MM.1S (cell line): Measurements from ENCODE around the gene SMYD5.

Experiments used
- DNase-seq: peaks from one replicate; pipeline ENCODE4 v3.0.0-alpha.2; 2015
- H2AFZ ChIP-seq: fragments of 300-600 bp; sonication (generic); 2 replicates; pipeline ENCODE4 v1.6.0; 2016; ENCODE audit warnings: antibody characterized with exemption, low read length
- H3F3A ChIP-seq: fragments of 300-600 bp; sonication (generic); 2 replicates; pipeline ENCODE4 v1.6.1; 2016; ENCODE audit warnings: mild to moderate bottlenecking, antibody characterized with exemption, low read length, moderate library complexity, mixed read lengths; ENCODE audit not compliant: insufficient read depth
- H3K27ac ChIP-seq: fragments of 300-600 bp; sonication (generic); 2 replicates; pipeline ENCODE4 v1.5.1; 2016; ENCODE audit warnings: mild to moderate bottlenecking, low read length
- H3K27me3 ChIP-seq: fragments of 300-600 bp; sonication (generic); replicated peaks from 2 replicates; pipeline ENCODE4 v1.6.0; 2016; ENCODE audit warnings: low read length; ENCODE audit not compliant: insufficient read depth
- H3K36me3 ChIP-seq: fragments of 300-600 bp; sonication (generic); replicated peaks from 2 replicates; pipeline ENCODE4 v1.6.1; 2016; ENCODE audit warnings: mild to moderate bottlenecking, low read length, mixed read lengths; ENCODE audit not compliant: insufficient read depth
- H3K4me1 ChIP-seq: fragments of 300-600 bp; sonication (generic); 2 replicates; pipeline ENCODE4 v1.6.1; 2016; ENCODE audit warnings: low read length, mixed read lengths
- H3K4me2 ChIP-seq: fragments of 300-600 bp; sonication (generic); 2 replicates; pipeline ENCODE4 v1.6.0; 2016; ENCODE audit warnings: low read depth, low read length
- H3K4me3 ChIP-seq: fragments of 300-600 bp; sonication (generic); 2 replicates; pipeline ENCODE4 v1.5.1; 2016; ENCODE audit warnings: low read length, mixed read lengths
- H3K79me2 ChIP-seq: fragments of 300-600 bp; sonication (generic); 2 replicates; pipeline ENCODE4 v1.6.1; 2016; ENCODE audit warnings: mixed run types, low read length, mixed read lengths
- H3K9ac ChIP-seq: fragments of 300-600 bp; sonication (generic); 2 replicates; pipeline ENCODE4 v1.6.1; 2016; ENCODE audit warnings: low read length, mixed read lengths
- H3K9me2 ChIP-seq: fragments of 300-600 bp; sonication (generic); replicated peaks from 2 replicates; pipeline ENCODE4 v1.6.1; 2016; ENCODE audit warnings: mild to moderate bottlenecking, low read length, mixed read lengths; ENCODE audit not compliant: insufficient read depth
- H3K9me3 ChIP-seq: fragments of 300-600 bp; sonication (generic); replicated peaks from 2 replicates; pipeline ENCODE4 v1.6.1; 2016; ENCODE audit warnings: mild to moderate bottlenecking, low read length, mixed read lengths; ENCODE audit not compliant: insufficient read depth
- H4K20me1 ChIP-seq: fragments of 300-600 bp; sonication (generic); 2 replicates; pipeline ENCODE4 v1.6.1; 2016; ENCODE audit warnings: mild to moderate bottlenecking, low read length, moderate library complexity, mixed read lengths; ENCODE audit not compliant: insufficient read depth
- EZH2 ChIP-seq: fragments of 300-600 bp; sonication (generic); optimal IDR thresholded peaks from 2 replicates; pipeline ENCODE3; 2017; ENCODE audit warnings: low read depth, mild to moderate bottlenecking, antibody characterized with exemption, low read length, mixed read lengths
- EZH2phosphoT487 ChIP-seq: fragments of 300-600 bp; sonication (generic); IDR thresholded peaks from 2 replicates; pipeline ENCODE4 v1.6.1; 2018; ENCODE audit warnings: antibody characterized with exemption, low read length
- TF ChIP-seq, protein P1 (sequence below): fragments of 300-600 bp; sonication (generic); IDR thresholded peaks from 2 replicates; pipeline ENCODE4 v1.5.1; 2016; ENCODE audit warnings: antibody characterized with exemption, low read length, mixed read lengths

SMYD5 gene

DNA sequence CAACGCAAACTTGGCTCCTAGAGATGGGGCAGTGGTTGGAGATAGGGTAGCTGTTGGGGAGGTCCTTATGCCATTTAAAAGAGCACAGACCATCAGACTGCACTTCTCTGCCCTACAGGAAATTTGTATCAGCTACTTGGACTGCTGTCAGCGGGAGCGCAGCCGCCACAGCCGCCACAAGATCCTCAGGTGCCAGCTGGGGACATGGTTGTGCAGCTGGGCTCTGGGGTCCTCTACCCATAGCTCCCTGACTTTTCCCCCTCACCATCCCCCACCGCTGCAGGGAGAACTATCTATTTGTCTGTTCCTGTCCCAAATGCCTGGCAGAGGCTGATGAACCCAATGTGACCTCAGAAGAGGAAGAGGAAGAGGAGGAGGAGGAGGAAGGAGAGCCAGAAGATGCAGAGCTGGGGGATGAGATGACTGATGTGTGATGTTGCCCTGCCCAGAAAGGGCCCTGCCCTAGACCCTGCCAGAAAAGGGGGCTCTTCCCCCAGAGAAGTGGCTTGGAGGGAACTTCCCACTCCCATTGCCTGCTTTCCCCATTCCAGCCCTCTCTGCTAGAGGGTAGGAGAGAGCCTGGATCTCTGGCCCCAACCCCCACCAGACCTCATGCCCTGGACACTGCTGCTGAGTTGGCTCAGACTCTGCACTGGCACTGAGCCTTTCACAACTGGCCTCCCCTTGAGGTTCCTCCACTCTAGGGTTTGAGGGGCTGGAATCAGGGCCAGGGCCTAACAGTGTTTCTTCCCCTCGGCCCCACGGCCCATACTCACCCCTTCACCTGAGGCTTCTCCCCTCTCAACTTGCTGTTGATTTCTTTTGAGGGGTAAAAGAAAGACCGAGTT, 11.7 kb downstream of the SMYD5 start:
- Histone ChIP-seq H3K9me3 (no peaks in the 10 kb centered on the region), H3K4me3 (no peak overlapping the region), H3K27me3 (no peaks in the 10 kb centered on the region), H3K36me3 (no peaks in the 10 kb centered on the region; the same call in 1 of the 2 replicates), H4K20me1 (no peaks in the 10 kb centered on the region), H3K27ac (no peak overlapping the region), H3K9me2 (no peaks in the 10 kb centered on the region), H3K4me2 (no peak overlapping the region), H3K79me2 (no peaks in the 10 kb centered on the region), H2AFZ (no peak overlapping the region), H3K9ac (no peak overlapping the region), H3K4me1 (no peaks in the 10 kb centered on the region), H3F3A (no peaks in the 10 kb centered on the region)
- TF ChIP-seq, protein P1, sequence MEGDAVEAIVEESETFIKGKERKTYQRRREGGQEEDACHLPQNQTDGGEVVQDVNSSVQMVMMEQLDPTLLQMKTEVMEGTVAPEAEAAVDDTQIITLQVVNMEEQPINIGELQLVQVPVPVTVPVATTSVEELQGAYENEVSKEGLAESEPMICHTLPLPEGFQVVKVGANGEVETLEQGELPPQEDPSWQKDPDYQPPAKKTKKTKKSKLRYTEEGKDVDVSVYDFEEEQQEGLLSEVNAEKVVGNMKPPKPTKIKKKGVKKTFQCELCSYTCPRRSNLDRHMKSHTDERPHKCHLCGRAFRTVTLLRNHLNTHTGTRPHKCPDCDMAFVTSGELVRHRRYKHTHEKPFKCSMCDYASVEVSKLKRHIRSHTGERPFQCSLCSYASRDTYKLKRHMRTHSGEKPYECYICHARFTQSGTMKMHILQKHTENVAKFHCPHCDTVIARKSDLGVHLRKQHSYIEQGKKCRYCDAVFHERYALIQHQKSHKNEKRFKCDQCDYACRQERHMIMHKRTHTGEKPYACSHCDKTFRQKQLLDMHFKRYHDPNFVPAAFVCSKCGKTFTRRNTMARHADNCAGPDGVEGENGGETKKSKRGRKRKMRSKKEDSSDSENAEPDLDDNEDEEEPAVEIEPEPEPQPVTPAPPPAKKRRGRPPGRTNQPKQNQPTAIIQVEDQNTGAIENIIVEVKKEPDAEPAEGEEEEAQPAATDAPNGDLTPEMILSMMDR: no peak
- TF ChIP-seq EZH2: no peak
- TF ChIP-seq EZH2phosphoT487: no peak
- no peak for DNase-seq

GRCh38 chr2:73227086-73227485, 13.0 kb downstream of the SMYD5 start:
- Histone ChIP-seq H3K9ac (no peak overlapping the region), H3K27ac (no peak overlapping the region), H3K4me1 (no peaks in the 10 kb centered on the region), H3K79me2 (no peaks in the 10 kb centered on the region), H3K9me2 (no peaks in the 10 kb centered on the region), H3F3A (no peaks in the 10 kb centered on the region), H3K36me3 (no peaks in the 10 kb centered on the region; the same call in 1 of the 2 replicates), H3K4me2 (no peak overlapping the region), H3K4me3 (no peak overlapping the region), H3K27me3 (no peaks in the 10 kb centered on the region), H2AFZ (no peak overlapping the region), H3K9me3 (no peaks in the 10 kb centered on the region), H4K20me1 (no peaks in the 10 kb centered on the region)
- no peak for DNase-seq
- TF ChIP-seq EZH2 (no peak), EZH2phosphoT487 (no peak)
- TF ChIP-seq, protein P1: no peak

DNA sequence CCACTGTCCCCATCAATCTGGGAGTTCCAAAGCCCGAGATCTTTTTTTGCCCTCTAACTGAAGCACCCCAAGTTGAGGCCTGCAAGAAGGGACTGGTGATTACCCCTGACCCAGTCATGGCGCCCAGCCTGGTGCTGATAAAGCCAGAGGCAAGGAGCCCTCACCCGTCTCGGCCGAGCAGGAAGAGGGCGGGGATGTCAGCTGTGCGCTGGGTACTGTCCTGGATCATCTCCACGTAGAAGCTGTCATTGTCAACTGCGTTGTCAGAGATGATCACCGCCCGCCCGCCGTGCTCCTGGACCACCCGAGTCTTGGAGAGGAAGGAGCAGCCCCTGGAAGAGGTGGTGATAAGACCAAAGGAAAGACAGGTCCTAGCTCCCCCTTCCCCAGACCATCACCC, 14.6 kb downstream of the SMYD5 start:
- no peaks in the 10 kb centered on the region for H3K9me2 ChIP-seq
- H3K4me1 ChIP-seq: no peaks in the 10 kb centered on the region
- H3K9ac ChIP-seq: no peak overlapping the region
- no peak for DNase-seq
- H2AFZ ChIP-seq: no peak overlapping the region
- TF ChIP-seq EZH2phosphoT487 (no peak), EZH2 (no peak)
- TF ChIP-seq, protein P1: no peak
- H3K9me3 ChIP-seq: no peaks in the 10 kb centered on the region
- peaks cover 6% of the 10 kb centered on the region; the same call in 1 of the 2 replicates for H3K79me2 ChIP-seq
- no peak overlapping the region for H3K27ac ChIP-seq
- no peaks in the 10 kb centered on the region for H4K20me1 ChIP-seq
- H3K27me3 ChIP-seq: no peaks in the 10 kb centered on the region
- no peaks in the 10 kb centered on the region for H3K36me3 ChIP-seq
- no peak overlapping the region for H3K4me3 ChIP-seq
- no peak overlapping the region for H3K4me2 ChIP-seq
- H3F3A ChIP-seq: peaks cover 2% of the 10 kb centered on the region; the same call in 1 of the 2 replicates
